ENCODE results near the gene ERI3. TPM values are rescaled to one million over a fixed set of nuclear protein-coding genes. Genes with fewer than 3 reads are reported as not detected.

The ERI3 gene
- total RNA-seq, 1 donor = 50.0 TPM

- H3K4me3 ChIP-seq (ENCODE audit: low read depth, low read length) = no peak overlapping the region
- TF ChIP-seq, protein P1, sequence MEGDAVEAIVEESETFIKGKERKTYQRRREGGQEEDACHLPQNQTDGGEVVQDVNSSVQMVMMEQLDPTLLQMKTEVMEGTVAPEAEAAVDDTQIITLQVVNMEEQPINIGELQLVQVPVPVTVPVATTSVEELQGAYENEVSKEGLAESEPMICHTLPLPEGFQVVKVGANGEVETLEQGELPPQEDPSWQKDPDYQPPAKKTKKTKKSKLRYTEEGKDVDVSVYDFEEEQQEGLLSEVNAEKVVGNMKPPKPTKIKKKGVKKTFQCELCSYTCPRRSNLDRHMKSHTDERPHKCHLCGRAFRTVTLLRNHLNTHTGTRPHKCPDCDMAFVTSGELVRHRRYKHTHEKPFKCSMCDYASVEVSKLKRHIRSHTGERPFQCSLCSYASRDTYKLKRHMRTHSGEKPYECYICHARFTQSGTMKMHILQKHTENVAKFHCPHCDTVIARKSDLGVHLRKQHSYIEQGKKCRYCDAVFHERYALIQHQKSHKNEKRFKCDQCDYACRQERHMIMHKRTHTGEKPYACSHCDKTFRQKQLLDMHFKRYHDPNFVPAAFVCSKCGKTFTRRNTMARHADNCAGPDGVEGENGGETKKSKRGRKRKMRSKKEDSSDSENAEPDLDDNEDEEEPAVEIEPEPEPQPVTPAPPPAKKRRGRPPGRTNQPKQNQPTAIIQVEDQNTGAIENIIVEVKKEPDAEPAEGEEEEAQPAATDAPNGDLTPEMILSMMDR (IDR thresholded peaks at IDR 0.05; ENCODE audit: insufficient read depth, low read length) = no peak
- DNase-seq (ENCODE audit: low read depth) = no peak
Measured at GRCh38 chr1:44263568-44264450, 91.2 kb downstream of the ERI3 start.

GRCh38 chr1:44262816-44263567 is 92.1 kb downstream of the ERI3 start:
- no peak overlapping the region for H3K4me3 ChIP-seq (ENCODE audit: low read depth, low read length)
- no peak for DNase-seq (ENCODE audit: low read depth)
- TF ChIP-seq, protein P1 (IDR thresholded peaks at IDR 0.05; ENCODE audit: insufficient read depth, low read length) = no peak

DNA sequence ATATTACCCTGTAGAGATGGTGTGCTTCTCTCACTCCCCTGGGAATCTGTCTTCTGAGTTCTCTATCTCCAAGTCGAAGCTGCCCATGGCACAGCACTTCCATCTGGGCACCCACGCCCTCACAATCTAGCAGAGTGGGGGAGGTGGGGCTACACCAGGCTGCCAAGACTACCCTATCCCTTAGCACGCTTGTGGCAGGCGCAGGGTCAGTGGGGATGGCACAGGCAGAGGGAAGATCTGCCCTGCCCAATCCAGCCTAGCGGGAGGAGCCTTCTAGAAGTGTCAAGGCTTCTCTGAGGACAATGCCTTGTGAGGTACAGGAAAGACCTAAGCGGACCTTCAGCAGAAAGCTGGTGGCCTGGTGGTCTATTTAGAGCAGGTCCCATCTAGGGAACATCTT is 92.6 kb downstream of the ERI3 start:
- TF ChIP-seq, protein P1 (IDR thresholded peaks at IDR 0.05; ENCODE audit: insufficient read depth, low read length) = no peak
- DNase-seq (ENCODE audit: low read depth) = no peak
- no peak overlapping the region for H3K4me3 ChIP-seq (ENCODE audit: low read depth, low read length)

GRCh38 chr1:44261962-44262361 is 93.1 kb downstream of the ERI3 start:
- H3K4me3 ChIP-seq (ENCODE audit: low read depth, low read length) = no peak overlapping the region
- DNase-seq (ENCODE audit: low read depth) = no peak
- TF ChIP-seq, protein P1 (IDR thresholded peaks at IDR 0.05; ENCODE audit: insufficient read depth, low read length) = no peak

- no peak overlapping the region for H3K4me3 ChIP-seq (ENCODE audit: low read depth, low read length)
- TF ChIP-seq, protein P1 (IDR thresholded peaks at IDR 0.05; ENCODE audit: insufficient read depth, low read length) = no peak
- no peak for DNase-seq (ENCODE audit: low read depth)
Measured at GRCh38 chr1:44261171-44261817, 93.8 kb downstream of the ERI3 start.

- no peak overlapping the region for H3K4me3 ChIP-seq (ENCODE audit: low read depth, low read length)
- TF ChIP-seq, protein P1 (IDR thresholded peaks at IDR 0.05; ENCODE audit: insufficient read depth, low read length) = no peak
- DNase-seq (ENCODE audit: low read depth) = no peak
Measured at GRCh38 chr1:44260792-44261170, 94.3 kb downstream of the ERI3 start.
